ENCODE results near the gene SORCS2. TPM values are rescaled to one million over a fixed set of nuclear protein-coding genes. Genes with fewer than 3 reads are reported as not detected.

Gene SORCS2
- total and polyA plus RNA-seq, 2 of the 13 experiments (the other 11 are each of a cell fraction or from before 2014, with no cell fraction given), result 0.82 to 1.0 TPM

DNA sequence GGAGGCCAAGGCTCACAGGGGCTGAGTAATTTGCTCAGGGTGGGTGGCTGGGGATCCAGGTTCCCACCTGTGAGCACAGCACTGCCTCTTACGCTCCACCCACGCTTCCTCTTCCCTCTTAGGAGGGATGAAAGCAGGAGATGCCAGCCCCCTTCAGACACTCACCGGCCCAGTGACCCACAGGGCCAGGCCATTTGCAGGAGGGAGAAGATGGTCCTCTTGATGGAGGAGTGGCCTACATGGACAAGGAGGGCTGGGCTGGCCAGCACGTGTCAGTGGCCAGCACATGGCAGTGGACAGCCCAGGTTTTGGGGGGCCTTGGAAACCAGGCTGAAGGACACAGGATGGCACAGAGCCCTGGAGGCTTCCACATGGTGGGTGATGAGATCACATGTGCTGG lies 350.4 kb downstream of the SORCS2 start:
- intact Hi-C loops (cut with micrococcal nuclease; ENCODE audit: unreplicated experiment) (no loop called here), in situ Hi-C loops (cut with HindIII; ENCODE audit: extremely low pct_ligation_motif_present, low pct_unique_long_range_greater_than_20kb) (no loop called here)
- CTCF ChIA-PET (ENCODE audit: low intra/inter-chr PET ratio, low total read pairs), result no interaction called here
- no peaks in the 10 kb centered on the region for H3K27me3 ChIP-seq (ENCODE audit: control insufficient read depth in 1 of 2, insufficient read depth in 2 of 2, low read length in 2 of 2)
- no peaks in the 10 kb centered on the region for H3K36me3 ChIP-seq (replicated peaks in 1 of 2; ENCODE audit: control insufficient read depth in 1 of 2, insufficient read depth in 2 of 2, low read length in 2 of 2)
- ATAC-seq (no peak), DNase-seq (ENCODE audit: low spot score) (no peak), FAIRE-seq (no peak)
- H3K9me3 ChIP-seq (ENCODE audit: low read length), result no peaks in the 10 kb centered on the region
- H4K20me1 ChIP-seq (ENCODE audit: insufficient read depth, low read length), result no peaks in the 10 kb centered on the region
- BruUV-seq (replicated peaks), result no TSS peak
- whole genome bisulfite sequencing (ENCODE audit: low lambda C conversion rate), result no CpG with 5 or more reads among the region's 4 CpGs
- POLR2A ChIA-PET, result no interaction called here
- H3K27ac ChIP-seq (ENCODE audit: extremely low read length, insufficient read depth, low read length), result no peak overlapping the region
- no peak overlapping the region for H2AFZ ChIP-seq (ENCODE audit: low read length)
- H3K4me3 ChIP-seq (replicated peaks in 1 of 3; ENCODE audit: insufficient read depth in 1 of 3, low read depth in 2 of 3, low read length in 3 of 3), result no peak overlapping the region
- H3K79me2 ChIP-seq (ENCODE audit: insufficient read depth, low read length), result no peaks in the 10 kb centered on the region
- no peak overlapping the region for H3K9ac ChIP-seq (ENCODE audit: insufficient read depth, low read depth, low read length)
- TF ChIP-seq, protein P1, sequence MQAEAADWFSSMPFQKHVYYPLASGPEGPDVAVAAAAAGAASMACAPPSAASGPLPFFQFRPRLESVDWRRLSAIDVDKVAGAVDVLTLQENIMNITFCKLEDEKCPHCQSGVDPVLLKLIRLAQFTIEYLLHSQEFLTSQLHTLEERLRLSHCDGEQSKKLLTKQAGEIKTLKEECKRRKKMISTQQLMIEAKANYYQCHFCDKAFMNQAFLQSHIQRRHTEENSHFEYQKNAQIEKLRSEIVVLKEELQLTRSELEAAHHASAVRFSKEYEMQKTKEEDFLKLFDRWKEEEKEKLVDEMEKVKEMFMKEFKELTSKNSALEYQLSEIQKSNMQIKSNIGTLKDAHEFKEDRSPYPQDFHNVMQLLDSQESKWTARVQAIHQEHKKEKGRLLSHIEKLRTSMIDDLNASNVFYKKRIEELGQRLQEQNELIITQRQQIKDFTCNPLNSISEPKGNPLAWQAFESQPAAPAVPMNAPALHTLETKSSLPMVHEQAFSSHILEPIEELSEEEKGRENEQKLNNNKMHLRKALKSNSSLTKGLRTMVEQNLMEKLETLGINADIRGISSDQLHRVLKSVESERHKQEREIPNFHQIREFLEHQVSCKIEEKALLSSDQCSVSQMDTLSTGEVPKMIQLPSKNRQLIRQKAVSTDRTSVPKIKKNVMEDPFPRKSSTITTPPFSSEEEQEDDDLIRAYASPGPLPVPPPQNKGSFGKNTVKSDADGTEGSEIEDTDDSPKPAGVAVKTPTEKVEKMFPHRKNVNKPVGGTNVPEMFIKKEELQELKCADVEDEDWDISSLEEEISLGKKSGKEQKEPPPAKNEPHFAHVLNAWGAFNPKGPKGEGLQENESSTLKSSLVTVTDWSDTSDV (CRISPR knock-in tag; IDR thresholded peaks at IDR 0.05), result no peak
- TF ChIP-seq, protein P2, sequence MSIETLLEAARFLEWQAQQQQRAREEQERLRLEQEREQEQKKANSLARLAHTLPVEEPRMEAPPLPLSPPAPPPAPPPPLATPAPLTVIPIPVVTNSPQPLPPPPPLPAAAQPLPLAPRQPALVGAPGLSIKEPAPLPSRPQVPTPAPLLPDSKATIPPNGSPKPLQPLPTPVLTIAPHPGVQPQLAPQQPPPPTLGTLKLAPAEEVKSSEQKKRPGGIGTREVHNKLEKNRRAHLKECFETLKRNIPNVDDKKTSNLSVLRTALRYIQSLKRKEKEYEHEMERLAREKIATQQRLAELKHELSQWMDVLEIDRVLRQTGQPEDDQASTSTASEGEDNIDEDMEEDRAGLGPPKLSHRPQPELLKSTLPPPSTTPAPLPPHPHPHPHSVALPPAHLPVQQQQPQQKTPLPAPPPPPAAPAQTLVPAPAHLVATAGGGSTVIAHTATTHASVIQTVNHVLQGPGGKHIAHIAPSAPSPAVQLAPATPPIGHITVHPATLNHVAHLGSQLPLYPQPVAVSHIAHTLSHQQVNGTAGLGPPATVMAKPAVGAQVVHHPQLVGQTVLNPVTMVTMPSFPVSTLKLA (IDR thresholded peaks at IDR 0.05), result peak; percentile 78
- H3K4me1 ChIP-seq (ENCODE audit: insufficient read depth, low read length), result peaks cover 8% of the 10 kb centered on the region
- no peak overlapping the region for H3K4me2 ChIP-seq (ENCODE audit: low read depth, low read length)

DNA sequence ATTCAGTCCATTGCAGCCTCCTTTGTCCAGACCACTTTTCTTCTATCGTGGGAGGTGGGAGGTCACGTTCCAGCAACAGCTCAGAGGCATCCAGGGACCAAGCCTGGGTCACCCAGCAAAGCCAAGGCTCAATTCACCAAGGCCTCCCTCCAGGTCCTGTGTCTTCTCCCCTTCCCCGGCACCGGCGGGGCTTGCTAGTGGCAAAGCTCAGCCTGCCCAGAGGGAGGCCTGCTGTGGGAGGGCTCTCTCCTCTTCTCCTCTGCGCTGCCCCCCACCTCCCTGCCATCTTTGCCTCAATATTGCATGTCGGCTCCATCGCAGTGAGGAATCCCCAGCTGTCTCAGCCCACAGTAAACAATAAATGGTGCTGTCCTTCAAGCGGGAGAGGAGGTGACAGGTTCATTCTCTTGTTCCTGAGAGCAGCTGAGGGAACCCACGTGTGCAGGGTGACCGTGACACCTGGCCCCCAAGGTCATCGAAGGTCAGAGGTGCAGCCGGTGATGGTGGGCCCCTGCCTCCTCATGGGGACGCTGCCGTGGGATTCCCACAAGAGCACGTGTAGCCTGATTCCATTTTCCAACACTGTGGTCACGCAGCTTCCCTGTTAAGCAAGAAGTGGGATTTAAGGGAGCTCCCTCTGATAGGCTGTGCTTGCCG lies 353.9 kb downstream of the SORCS2 start:
- WGBS (ENCODE audit: low lambda C conversion rate), result 70% methylated on average over 12 of the region's 18 CpGs
- ChIA-PET CTCF (ENCODE audit: low intra/inter-chr PET ratio, low total read pairs) (no interaction called here), POLR2A (no interaction called here)
- FAIRE-seq (no peak), ATAC-seq (no peak), DNase-seq (ENCODE audit: low spot score) (no peak)
- H3K79me2 ChIP-seq (ENCODE audit: insufficient read depth, low read length), result no peaks in the 10 kb centered on the region
- H3K9me3 ChIP-seq (ENCODE audit: low read length), result no peaks in the 10 kb centered on the region
- in situ Hi-C loops (cut with HindIII; ENCODE audit: extremely low pct_ligation_motif_present, low pct_unique_long_range_greater_than_20kb) (no loop called here), intact Hi-C loops (cut with micrococcal nuclease; ENCODE audit: unreplicated experiment) (no loop called here)
- no peak overlapping the region for H3K4me3 ChIP-seq (replicated peaks in 1 of 3; ENCODE audit: insufficient read depth in 1 of 3, low read depth in 2 of 3, low read length in 3 of 3)
- no peak overlapping the region for H3K4me2 ChIP-seq (ENCODE audit: low read depth, low read length)
- H3K9ac ChIP-seq (ENCODE audit: insufficient read depth, low read depth, low read length), result no peak overlapping the region
- TF ChIP-seq SNAI1 (CRISPR knock-in tag; IDR thresholded peaks at IDR 0.05; ENCODE audit: borderline replicate concordance) (no peak), CREBL2 (CRISPR knock-in tag; IDR thresholded peaks at IDR 0.05; ENCODE audit: borderline replicate concordance) (no peak), ZFP91 (CRISPR knock-in tag; IDR thresholded peaks at IDR 0.05; ENCODE audit: borderline replicate concordance) (no peak)
- TF ChIP-seq, protein P2 (IDR thresholded peaks at IDR 0.05), result peak; percentile 12; the same call in 1 of the 2 replicates
- no peaks in the 10 kb centered on the region; the same call in 1 of the 2 replicates for H3K4me1 ChIP-seq (ENCODE audit: insufficient read depth, low read length)
- no peaks in the 10 kb centered on the region for H3K36me3 ChIP-seq (replicated peaks in 1 of 2; ENCODE audit: control insufficient read depth in 1 of 2, insufficient read depth in 2 of 2, low read length in 2 of 2)
- H3K27ac ChIP-seq (ENCODE audit: extremely low read length, insufficient read depth, low read length), result no peak overlapping the region
- no peak overlapping the region for H2AFZ ChIP-seq (ENCODE audit: low read length)
- H4K20me1 ChIP-seq (ENCODE audit: insufficient read depth, low read length), result no peaks in the 10 kb centered on the region
- no TSS peak for BruUV-seq (replicated peaks)
- no peaks in the 10 kb centered on the region for H3K27me3 ChIP-seq (ENCODE audit: control insufficient read depth in 1 of 2, insufficient read depth in 2 of 2, low read length in 2 of 2)
